SU-DHL-6 (cell line): ENCODE measurements around the gene HOXD12.

Experiments used
- H2AFZ ChIP-seq: fragments of 200-600 bp; sonication (generic); 2 replicates; pipeline ENCODE4 v1.6.1; 2014; ENCODE audit warnings: low read depth, mild to moderate bottlenecking, moderate library complexity, mixed read lengths, antibody characterized with exemption, low read length; ENCODE audit not compliant: severe bottlenecking
- H3F3A ChIP-seq: fragments of 200-600 bp; shearing (Covaris generic); 2 replicates; pipeline ENCODE4 v1.6.0; 2016; ENCODE audit warnings: antibody characterized with exemption, mild to moderate bottlenecking; ENCODE audit not compliant: insufficient read depth
- H3K27ac ChIP-seq: fragments of 200-600 bp; sonication (generic); 2 replicates; pipeline ENCODE4 v1.5.1; 2016; ENCODE audit warnings: low read depth, mild to moderate bottlenecking, low read length, moderate library complexity, mixed read lengths
- H3K27me3 ChIP-seq: fragments of 200-600 bp; sonication (generic), shearing (Covaris generic); 2 replicates; pipeline ENCODE4 v1.6.0; 2014; ENCODE audit warnings: mild to moderate bottlenecking, low read length
- H3K36me3 ChIP-seq: fragments of 200-600 bp; sonication (generic); 2 replicates; pipeline ENCODE4 v1.6.1; 2014; ENCODE audit warnings: mild to moderate bottlenecking, low read length, mixed read lengths
- H3K4me2 ChIP-seq: fragments of 300-600, 200-600 bp; shearing (Covaris generic), sonication (generic); 2 replicates; pipeline ENCODE4 v1.6.0; 2014; ENCODE audit warnings: low read length, low read depth, mild to moderate bottlenecking; ENCODE audit not compliant: poor library complexity, severe bottlenecking
- H3K4me3 ChIP-seq: fragments of 200-600 bp; sonication (generic); 2 replicates; pipeline ENCODE4 v1.5.1; 2014; ENCODE audit warnings: antibody characterized with exemption, low read length, mild to moderate bottlenecking, mixed read lengths; ENCODE audit not compliant: insufficient read depth, poor library complexity, severe bottlenecking
- H3K79me2 ChIP-seq: fragments of 200-600 bp; sonication (generic); 2 replicates; pipeline ENCODE4 v1.6.1; 2014; ENCODE audit warnings: mild to moderate bottlenecking, low read length, moderate library complexity; ENCODE audit not compliant: insufficient read depth
- H3K9ac ChIP-seq: fragments of 200-600 bp; sonication (generic); 2 replicates; pipeline ENCODE4 v1.7.0; 2014; ENCODE audit warnings: mild to moderate bottlenecking, low read length
- H3K9me2 ChIP-seq: fragments of 200-600 bp; sonication (generic); replicated peaks from 2 replicates; pipeline ENCODE4 v1.6.1; 2014; ENCODE audit warnings: low read length; ENCODE audit not compliant: insufficient read depth
- H3K9me3 ChIP-seq: fragments of 200-600 bp; sonication (generic); 2 replicates; pipeline ENCODE4 v1.6.1; 2014; ENCODE audit warnings: low read length, mixed read lengths; ENCODE audit not compliant: insufficient read depth
- H4K20me1 ChIP-seq: fragments of 200-600 bp; sonication (generic); 2 replicates; pipeline ENCODE4 v1.6.1; 2014; ENCODE audit warnings: low read depth, mild to moderate bottlenecking, antibody characterized with exemption, low read length, moderate library complexity, mixed read lengths
- EZH2phosphoT487 ChIP-seq: fragments of 200-600 bp; sonication (generic), shearing (Covaris generic); conservative IDR thresholded peaks from 2 replicates; pipeline ENCODE4 v1.6.1; 2018; ENCODE audit warnings: mild to moderate bottlenecking, antibody characterized with exemption, low read length, moderate library complexity, mixed read lengths
- TF ChIP-seq, protein P1 (sequence below): fragments of 200-600 bp; sonication (generic); IDR thresholded peaks from one replicate; pipeline ENCODE4 v1.5.1; 2017; ENCODE audit warnings: antibody characterized with exemption, mild to moderate bottlenecking, low read length, moderate library complexity; ENCODE audit not compliant: insufficient read depth, poor library complexity, severe bottlenecking

Gene HOXD12

DNA sequence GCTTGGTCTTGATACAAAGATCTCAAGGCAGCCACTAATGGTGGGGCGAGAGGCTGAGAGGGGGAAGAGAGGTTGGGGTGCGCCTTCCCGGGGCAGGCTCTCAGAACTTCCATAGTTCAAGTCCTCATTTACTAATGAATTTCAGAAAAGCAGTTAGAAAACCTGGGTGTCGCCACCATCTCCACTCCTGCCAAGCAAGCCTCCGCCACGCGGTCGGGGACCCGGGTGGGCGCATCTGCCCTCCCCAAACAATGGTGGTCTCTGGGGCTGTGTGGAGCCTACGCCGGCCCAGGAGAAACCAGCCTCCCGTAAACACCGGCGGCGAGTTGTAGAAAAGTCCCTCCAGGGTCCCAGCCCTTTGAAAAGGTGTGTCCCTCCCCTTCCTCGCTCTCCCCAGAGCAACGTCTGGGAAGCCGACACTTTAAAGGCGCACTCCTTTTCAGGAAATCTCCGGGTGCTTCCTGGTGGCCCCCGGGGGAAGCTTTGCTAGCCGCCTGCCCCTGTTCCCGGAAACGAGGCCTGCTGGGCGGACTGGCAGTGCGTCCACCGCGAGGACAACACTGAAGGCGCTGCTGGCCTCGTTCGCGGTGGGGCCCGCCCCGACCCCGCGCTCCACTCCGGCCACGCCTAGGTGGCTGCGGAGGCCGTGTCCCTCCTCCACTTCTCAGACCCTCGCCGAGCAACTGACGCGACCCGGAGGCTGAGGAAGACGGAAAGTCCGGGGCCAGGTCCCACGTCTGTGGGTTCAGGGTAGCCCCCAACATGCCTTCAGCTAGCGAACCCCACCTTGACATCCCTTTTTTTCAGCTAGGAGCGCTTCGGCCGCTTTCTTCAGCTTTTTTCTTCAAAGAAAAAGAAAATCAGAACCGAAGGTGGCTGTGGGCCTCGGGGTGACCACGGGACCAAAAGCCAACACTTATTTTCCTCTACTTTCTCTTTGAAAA is 32.7 kb upstream of the HOXD12 start:
- Histone ChIP-seq H4K20me1 (no peaks in the 10 kb centered on the region), H3K9me3 (no peaks in the 10 kb centered on the region), H3K79me2 (no peaks in the 10 kb centered on the region), H3K27me3 (no peaks in the 10 kb centered on the region), H3K4me2 (no peak overlapping the region), H3K4me3 (no peak overlapping the region), H3K27ac (no peak overlapping the region), H3K36me3 (no peaks in the 10 kb centered on the region), H2AFZ (no peak overlapping the region), H3K9me2 (no peaks in the 10 kb centered on the region), H3F3A (no peaks in the 10 kb centered on the region), H3K9ac (no peak overlapping the region)
- no peak for TF ChIP-seq EZH2phosphoT487
- TF ChIP-seq, protein P1, sequence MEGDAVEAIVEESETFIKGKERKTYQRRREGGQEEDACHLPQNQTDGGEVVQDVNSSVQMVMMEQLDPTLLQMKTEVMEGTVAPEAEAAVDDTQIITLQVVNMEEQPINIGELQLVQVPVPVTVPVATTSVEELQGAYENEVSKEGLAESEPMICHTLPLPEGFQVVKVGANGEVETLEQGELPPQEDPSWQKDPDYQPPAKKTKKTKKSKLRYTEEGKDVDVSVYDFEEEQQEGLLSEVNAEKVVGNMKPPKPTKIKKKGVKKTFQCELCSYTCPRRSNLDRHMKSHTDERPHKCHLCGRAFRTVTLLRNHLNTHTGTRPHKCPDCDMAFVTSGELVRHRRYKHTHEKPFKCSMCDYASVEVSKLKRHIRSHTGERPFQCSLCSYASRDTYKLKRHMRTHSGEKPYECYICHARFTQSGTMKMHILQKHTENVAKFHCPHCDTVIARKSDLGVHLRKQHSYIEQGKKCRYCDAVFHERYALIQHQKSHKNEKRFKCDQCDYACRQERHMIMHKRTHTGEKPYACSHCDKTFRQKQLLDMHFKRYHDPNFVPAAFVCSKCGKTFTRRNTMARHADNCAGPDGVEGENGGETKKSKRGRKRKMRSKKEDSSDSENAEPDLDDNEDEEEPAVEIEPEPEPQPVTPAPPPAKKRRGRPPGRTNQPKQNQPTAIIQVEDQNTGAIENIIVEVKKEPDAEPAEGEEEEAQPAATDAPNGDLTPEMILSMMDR, result no peak

DNA sequence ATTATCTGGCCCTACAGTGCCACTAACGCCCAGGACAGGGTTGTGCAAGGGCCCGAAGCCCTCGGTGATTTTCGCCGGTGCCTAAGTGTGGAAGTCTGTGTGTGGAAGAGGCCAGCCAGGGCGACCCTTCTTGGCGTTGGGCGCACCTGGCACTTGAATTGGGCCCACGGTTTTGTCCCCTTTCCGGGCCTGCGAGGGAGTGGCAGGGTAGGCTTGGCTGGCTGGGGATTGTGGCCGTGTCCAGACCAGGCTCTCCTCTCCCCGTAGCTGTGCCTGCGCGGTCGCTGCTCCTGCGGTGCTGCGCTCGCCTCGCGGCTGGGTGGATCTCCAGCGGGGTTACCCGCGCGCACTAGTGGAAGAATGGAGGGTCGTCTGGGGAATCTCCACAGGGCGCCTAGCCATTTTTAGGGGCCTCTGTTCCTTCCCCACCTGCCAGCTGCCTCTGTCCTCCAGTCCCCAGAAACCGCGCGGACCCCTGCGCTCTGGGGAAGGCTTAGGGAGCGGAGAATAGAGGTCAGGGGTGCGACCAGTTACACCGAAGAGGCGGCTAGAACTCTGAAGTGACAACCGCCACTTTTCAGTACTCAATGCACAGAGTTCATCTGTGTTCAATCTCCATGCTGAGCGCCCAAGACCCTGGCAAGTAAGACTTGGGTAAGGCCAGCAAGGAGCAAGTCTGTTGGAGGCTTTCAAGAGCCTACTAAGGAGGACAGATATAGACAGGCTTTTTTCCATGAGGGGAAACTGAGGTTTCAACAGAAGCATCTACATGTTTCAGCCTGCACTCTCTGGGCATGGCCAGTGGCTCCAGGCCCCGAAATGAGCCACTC is 31.8 kb upstream of the HOXD12 start:
- no peak overlapping the region for H3K4me2 ChIP-seq
- H3F3A ChIP-seq, result no peaks in the 10 kb centered on the region
- H3K36me3 ChIP-seq, result no peaks in the 10 kb centered on the region
- H3K9ac ChIP-seq, result no peak overlapping the region
- H4K20me1 ChIP-seq, result no peaks in the 10 kb centered on the region
- H3K27me3 ChIP-seq, result no peaks in the 10 kb centered on the region
- no peak overlapping the region for H2AFZ ChIP-seq
- no peak for TF ChIP-seq EZH2phosphoT487
- TF ChIP-seq, protein P1, result no peak
- H3K79me2 ChIP-seq, result no peaks in the 10 kb centered on the region
- no peak overlapping the region for H3K27ac ChIP-seq
- no peak overlapping the region for H3K4me3 ChIP-seq
- H3K9me2 ChIP-seq, result no peaks in the 10 kb centered on the region
- H3K9me3 ChIP-seq, result no peaks in the 10 kb centered on the region

DNA sequence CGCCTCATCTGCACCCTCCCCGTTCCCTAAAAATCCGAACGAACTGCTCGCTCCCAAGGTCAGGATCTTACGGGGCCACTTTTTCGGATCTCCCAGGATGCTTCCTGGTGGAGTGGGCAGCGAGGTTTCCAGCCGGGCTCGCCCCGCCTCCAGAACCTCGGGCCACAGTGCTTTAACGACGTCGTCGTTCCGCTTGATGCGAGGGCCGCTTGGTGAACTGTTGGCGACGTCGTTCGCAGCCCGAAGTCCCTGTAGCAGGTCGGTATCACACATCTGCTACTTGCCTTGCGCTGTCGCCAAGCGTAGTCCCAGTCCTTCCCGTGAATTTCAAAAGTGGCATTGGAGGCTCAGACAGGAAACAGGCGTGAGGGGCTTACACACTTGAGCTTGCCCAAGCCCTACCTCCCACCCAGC is 31.2 kb upstream of the HOXD12 start:
- Histone ChIP-seq H3K27ac (no peak overlapping the region), H3K27me3 (no peaks in the 10 kb centered on the region), H3K9me3 (no peaks in the 10 kb centered on the region), H3K36me3 (no peaks in the 10 kb centered on the region), H2AFZ (no peak overlapping the region), H3K79me2 (no peaks in the 10 kb centered on the region), H3K9ac (no peak overlapping the region), H3F3A (no peaks in the 10 kb centered on the region), H3K9me2 (no peaks in the 10 kb centered on the region), H4K20me1 (no peaks in the 10 kb centered on the region), H3K4me2 (no peak overlapping the region), H3K4me3 (no peak overlapping the region)
- TF ChIP-seq EZH2phosphoT487, result no peak
- TF ChIP-seq, protein P1, result no peak
